Uterus (tissue), 4 donors: ENCODE measurements around the gene AXDND1. TPM values are rescaled to one million over a fixed set of nuclear protein-coding genes. Genes with fewer than 3 reads are reported as not detected.
"Not testable (repeated sequence)": the region's sequence is repeated elsewhere in the genome, so short reads cannot be mapped to it uniquely, and the experiment has no call there.

Experiments
- DNase-seq, 2 donors: peaks; one replicate each; pipeline ENCODE4 v3.0.0-alpha.2; 2019 to 2020
- H3K27ac ChIP-seq, 2 donors: fragments of 200-600 bp; sonication (generic); 1 replicate in 1 of 2; 2 replicates in 1 of 2; pipeline ENCODE4 v1.5.1; 2016 to 2018
- H3K27me3 ChIP-seq, 2 donors: fragments of 200-600 bp; sonication (generic); one replicate each; pipeline ENCODE4 v1.5.1; 2018 to 2019; ENCODE audit warnings: control low read depth in 1 of 2
- H3K36me3 ChIP-seq, 2 donors: fragments of 200-600 bp; sonication (generic); one replicate each; pipeline ENCODE4 v1.5.1; 2019; ENCODE audit warnings: control low read depth in 1 of 2
- H3K4me1 ChIP-seq, 2 donors: fragments of 200-600 bp; sonication (generic); one replicate each; pipeline ENCODE4 v1.5.1; 2018 to 2019; ENCODE audit warnings: control low read depth in 1 of 2
- H3K4me3 ChIP-seq, 2 donors: fragments of 200-600 bp; sonication (generic); 1 replicate in 1 of 2; 2 replicates in 1 of 2; pipeline ENCODE4 v1.5.1; 2018 to 2019; ENCODE audit warnings: mild to moderate bottlenecking in 1 of 2
- H3K9me3 ChIP-seq, 2 donors: fragments of 200-600 bp; sonication (generic); one replicate each; pipeline ENCODE4 v1.5.1; 2019; ENCODE audit warnings: control low read depth in 1 of 2
- POLR2A ChIP-seq, 2 donors: fragments of 450-650 bp; IDR thresholded peaks; one replicate each; pipeline ENCODE4 v1.6.1; 2016; ENCODE audit warnings: antibody characterized with exemption in 2 of 2, mild to moderate bottlenecking in 1 of 2, moderate library complexity in 1 of 2
- intact Hi-C: fragments of 100-400 bp; cut with DNase I; formaldehyde crosslinking; loops from one replicate; pipeline ENCODE4 v1.15.1; 2023; ENCODE audit warnings: low total_unique reads
- total RNA-seq, 4 donors: library from RNA; depleted of rRNA in 3 of 4; stranded (reverse); fragments of >200 nt in 3 of 4; gene quantifications; one replicate each; pipeline versions ENCODE4 v1.1.0 to v1.2.4, GENCODE V29; 2014 to 2023
- TF ChIP-seq, protein P1 (sequence below), 4 experiments: fragments of 200-600 bp in 2 of 4; fragments of 450-650 bp in 2 of 4; sonication (generic) in 2 of 4; IDR thresholded peaks; one replicate each; pipeline ENCODE4 v1.5.1; 2016 to 2019; ENCODE audit warnings: antibody characterized with exemption in 4 of 4, mild to moderate bottlenecking in 2 of 4, moderate library complexity in 1 of 4
- donor health status: DM: yes; HTN: yes; CAD: no.

AXDND1 gene
- total RNA-seq, 4 donors from 2014 or later = 0.34 to 1.8 (median 0.55) TPM; not detected in 1

GRCh38 chr1:179425186-179425585 lies 59.4 kb downstream of the AXDND1 start:
- intact Hi-C loops = no loop called here
- no peaks in the 10 kb centered on the region for H3K9me3 ChIP-seq
- DNase-seq = no peak
- H3K27me3 ChIP-seq = no peaks in the 10 kb centered on the region
- no peaks in the 10 kb centered on the region for H3K36me3 ChIP-seq
- TF ChIP-seq, protein P1, sequence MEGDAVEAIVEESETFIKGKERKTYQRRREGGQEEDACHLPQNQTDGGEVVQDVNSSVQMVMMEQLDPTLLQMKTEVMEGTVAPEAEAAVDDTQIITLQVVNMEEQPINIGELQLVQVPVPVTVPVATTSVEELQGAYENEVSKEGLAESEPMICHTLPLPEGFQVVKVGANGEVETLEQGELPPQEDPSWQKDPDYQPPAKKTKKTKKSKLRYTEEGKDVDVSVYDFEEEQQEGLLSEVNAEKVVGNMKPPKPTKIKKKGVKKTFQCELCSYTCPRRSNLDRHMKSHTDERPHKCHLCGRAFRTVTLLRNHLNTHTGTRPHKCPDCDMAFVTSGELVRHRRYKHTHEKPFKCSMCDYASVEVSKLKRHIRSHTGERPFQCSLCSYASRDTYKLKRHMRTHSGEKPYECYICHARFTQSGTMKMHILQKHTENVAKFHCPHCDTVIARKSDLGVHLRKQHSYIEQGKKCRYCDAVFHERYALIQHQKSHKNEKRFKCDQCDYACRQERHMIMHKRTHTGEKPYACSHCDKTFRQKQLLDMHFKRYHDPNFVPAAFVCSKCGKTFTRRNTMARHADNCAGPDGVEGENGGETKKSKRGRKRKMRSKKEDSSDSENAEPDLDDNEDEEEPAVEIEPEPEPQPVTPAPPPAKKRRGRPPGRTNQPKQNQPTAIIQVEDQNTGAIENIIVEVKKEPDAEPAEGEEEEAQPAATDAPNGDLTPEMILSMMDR (IDR thresholded peaks at IDR 0.05) = no peak
- TF ChIP-seq POLR2A (IDR thresholded peaks at IDR 0.05) = no peak
- no peak overlapping the region for H3K27ac ChIP-seq
- no peaks in the 10 kb centered on the region for H3K4me1 ChIP-seq
- H3K4me3 ChIP-seq = no peak overlapping the region

DNA sequence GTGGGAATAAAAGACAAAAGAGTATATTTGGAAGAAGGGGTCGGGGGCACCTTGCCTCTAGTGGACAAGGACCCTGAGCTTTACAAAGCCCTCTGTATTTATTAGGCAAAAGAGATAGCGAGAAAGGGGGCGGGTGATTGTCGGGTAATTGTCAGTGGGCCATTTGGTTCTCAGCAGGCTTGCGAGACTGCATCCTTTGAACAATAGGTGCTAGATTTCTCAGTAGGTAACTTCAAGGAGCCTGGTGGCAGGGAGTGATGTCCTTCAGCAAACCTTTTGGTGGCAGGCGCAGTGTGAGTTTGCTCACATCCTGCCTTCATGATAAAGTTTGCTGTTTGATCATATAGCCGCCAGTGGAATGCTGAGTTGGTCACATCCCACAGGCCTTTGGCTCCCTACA lies 71.4 kb downstream of the AXDND1 start:
- Histone ChIP-seq H3K9me3 (no peaks in the 10 kb centered on the region), H3K4me3 (no peak overlapping the region), H3K27me3 (no peaks in the 10 kb centered on the region), H3K27ac (no peak overlapping the region), H3K36me3 (no peaks in the 10 kb centered on the region), H3K4me1 (no peaks in the 10 kb centered on the region)
- intact Hi-C loops = no loop called here
- TF ChIP-seq POLR2A (IDR thresholded peaks at IDR 0.05) = no peak
- TF ChIP-seq, protein P1 (IDR thresholded peaks at IDR 0.05) = no peak
- no peak for DNase-seq

DNA sequence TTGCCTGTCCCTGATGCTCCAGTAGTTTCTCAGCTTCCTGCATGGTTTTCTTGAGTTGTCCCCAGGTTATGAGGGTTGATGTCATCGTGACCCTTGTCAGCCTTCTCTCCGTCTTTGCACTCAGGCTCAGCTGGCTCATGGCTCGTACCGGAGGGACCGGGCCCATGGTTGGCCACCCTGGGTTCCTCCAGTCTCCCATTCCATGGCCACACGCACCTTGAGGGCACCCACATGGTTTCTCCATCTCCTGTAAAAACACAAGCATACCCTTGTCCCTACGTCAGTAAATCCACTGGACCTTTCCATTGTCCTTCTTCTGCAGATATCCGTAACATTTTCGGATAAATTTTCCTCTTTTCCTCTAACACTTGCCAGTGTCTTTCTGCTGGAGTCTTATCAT lies 73.9 kb downstream of the AXDND1 start:
- H3K4me3 ChIP-seq, H3K9me3 ChIP-seq, DNase-seq, intact Hi-C loops, H3K4me1 ChIP-seq, H3K27me3 ChIP-seq, H3K27ac ChIP-seq, H3K36me3 ChIP-seq: not testable (repeated sequence)

GRCh38 chr1:179440301-179440700 lies 74.5 kb downstream of the AXDND1 start:
- H3K9me3 ChIP-seq, H3K27ac ChIP-seq, DNase-seq, intact Hi-C loops, H3K36me3 ChIP-seq, H3K4me3 ChIP-seq, H3K4me1 ChIP-seq, H3K27me3 ChIP-seq: not testable (repeated sequence)

GRCh38 chr1:179440971-179441370 lies 75.2 kb downstream of the AXDND1 start:
- TF ChIP-seq POLR2A (IDR thresholded peaks at IDR 0.05) = no peak
- TF ChIP-seq, protein P1 (IDR thresholded peaks at IDR 0.05) = no peak
- intact Hi-C loops = no loop called here

DNA sequence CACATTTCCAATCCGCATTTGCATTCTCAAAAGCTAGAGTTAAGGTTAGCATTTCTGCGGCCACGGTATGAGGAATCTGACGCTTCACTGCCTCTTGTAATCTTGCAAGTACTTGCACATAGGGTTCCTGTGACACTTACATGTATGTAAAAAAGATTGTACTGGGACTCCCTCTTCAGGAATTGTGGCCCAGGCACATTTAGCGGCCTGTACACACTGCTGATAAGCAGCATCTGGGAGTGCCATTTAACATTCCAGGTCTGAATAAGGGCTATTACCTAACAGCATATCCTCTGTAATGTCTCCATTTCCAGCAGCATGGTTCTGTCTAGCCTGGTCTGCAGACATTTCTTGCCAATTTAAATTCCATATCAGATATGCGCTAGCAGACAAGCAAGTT lies 75.7 kb downstream of the AXDND1 start:
- Histone ChIP-seq H3K27me3 (no peaks in the 10 kb centered on the region), H3K4me1 (no peaks in the 10 kb centered on the region), H3K27ac (no peak overlapping the region), H3K4me3 (no peak overlapping the region), H3K9me3 (no peaks in the 10 kb centered on the region), H3K36me3 (peaks cover 0 to 4% of the 10 kb centered on the region in 2 donors)
- TF ChIP-seq, protein P1 (IDR thresholded peaks at IDR 0.05) = no peak
- TF ChIP-seq POLR2A (IDR thresholded peaks at IDR 0.05) = no peak
- intact Hi-C loops = no loop called here
- no peak for DNase-seq

More at GRCh38 chr1:179440971-179441370, 75.2 kb downstream of the AXDND1 start:
- peaks cover 0 to 4% of the 10 kb centered on the region in 2 donors for H3K36me3 ChIP-seq
- no peak for DNase-seq
- no peaks in the 10 kb centered on the region for H3K27me3 ChIP-seq
- no peak overlapping the region for H3K4me3 ChIP-seq
- H3K4me1 ChIP-seq = no peaks in the 10 kb centered on the region
- H3K9me3 ChIP-seq = no peaks in the 10 kb centered on the region
- no peak overlapping the region for H3K27ac ChIP-seq

- H3K36me3 ChIP-seq, H3K4me1 ChIP-seq, H3K27ac ChIP-seq, H3K9me3 ChIP-seq, H3K4me3 ChIP-seq, H3K27me3 ChIP-seq, DNase-seq, intact Hi-C loops: not testable (repeated sequence)
These were observed 77.1 kb downstream of the AXDND1 start for GRCh38 chr1:179442846-179443245.
